C1 segment of cervical spinal cord (tissue), 14 donors: Measurements from ENCODE around the gene IGSF9.
A peak's percentile ranks its signal among the peaks of the same experiment; 100 is the strongest.
"Not testable (repeated sequence)": the region's sequence is repeated elsewhere in the genome, so short reads cannot be mapped to it uniquely, and the experiment has no call there.

ENCODE experiments used
- DNase-seq, 14 donors: peaks; one replicate each; lab custom pipeline; 2025; lab: John Stamatoyannopoulos, UW

The IGSF9 gene

DNA sequence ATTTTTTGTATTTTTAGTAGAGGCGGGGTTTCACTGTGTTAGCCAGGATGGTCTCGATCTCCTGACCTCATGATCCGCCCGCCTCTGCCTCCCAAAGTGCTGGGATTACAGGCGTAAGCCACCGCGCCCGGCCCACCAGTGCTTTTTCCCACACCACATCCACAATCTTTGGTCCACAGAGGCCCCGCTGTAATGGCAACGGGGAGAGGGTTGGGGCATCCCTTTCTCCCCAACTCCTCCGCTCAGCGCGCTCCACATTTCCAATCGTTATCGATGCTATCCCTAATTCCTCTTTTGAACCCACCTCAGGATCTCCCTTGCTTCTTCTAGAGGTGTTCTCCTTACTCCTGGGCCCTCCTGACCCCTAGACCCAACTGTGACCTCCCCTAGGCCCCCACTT lies 45.8 kb downstream of the IGSF9 start:
- not testable (repeated sequence) for DNase-seq

DNA sequence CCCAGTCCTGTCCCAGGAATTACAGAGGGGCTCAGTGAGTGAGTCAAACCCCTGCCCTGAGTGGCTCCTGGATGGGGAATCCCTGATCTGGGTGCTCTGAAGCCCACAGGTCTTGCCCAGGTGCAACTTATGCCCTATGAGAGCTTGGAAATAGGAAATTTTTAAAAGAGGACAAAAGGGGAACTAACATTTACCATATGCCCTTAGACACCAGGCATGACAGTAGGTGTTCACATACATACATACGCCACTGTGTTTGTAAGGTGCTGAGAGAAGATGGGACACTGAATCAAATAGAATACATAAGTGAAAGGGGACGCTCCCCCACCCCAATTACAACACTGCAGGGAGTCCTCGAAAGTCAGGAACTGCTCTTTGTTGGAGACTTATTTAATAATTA lies 46.9 kb downstream of the IGSF9 start:
- DNase-seq: no peak

- DNase-seq: no peak
These were observed 47.5 kb downstream of the IGSF9 start for GRCh38 chr1:159897962-159898361.

GRCh38 chr1:159896546-159896930 lies 48.9 kb downstream of the IGSF9 start:
- no peak for DNase-seq

GRCh38 chr1:159895836-159896545 lies 49.4 kb downstream of the IGSF9 start:
- peak in 3 of 14 donors; percentile 9 to 12 (median 11) for DNase-seq

GRCh38 chr1:159895286-159895685 lies 50.1 kb downstream of the IGSF9 start:
- DNase-seq: no peak

DNA sequence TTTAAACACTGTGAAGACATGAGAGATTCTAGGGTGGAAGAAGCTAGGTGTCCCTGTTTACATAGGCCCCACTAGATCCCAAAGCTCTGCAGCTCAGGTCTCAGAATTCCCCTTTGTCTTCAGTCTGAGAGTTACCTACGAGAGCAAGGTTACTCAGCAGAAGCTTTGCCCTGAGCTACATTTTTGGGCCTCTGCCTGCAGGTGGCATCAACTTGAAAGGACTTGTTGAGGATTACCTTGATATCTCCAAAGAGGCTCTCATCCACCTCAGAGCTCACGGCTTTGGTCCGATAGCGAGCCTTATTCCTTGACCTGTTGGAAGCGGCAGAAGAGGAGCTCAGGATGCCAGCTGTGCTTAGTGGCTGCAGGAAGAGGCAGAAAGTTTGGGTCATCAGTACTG lies 52.5 kb downstream of the IGSF9 start:
- DNase-seq: no peak

DNA sequence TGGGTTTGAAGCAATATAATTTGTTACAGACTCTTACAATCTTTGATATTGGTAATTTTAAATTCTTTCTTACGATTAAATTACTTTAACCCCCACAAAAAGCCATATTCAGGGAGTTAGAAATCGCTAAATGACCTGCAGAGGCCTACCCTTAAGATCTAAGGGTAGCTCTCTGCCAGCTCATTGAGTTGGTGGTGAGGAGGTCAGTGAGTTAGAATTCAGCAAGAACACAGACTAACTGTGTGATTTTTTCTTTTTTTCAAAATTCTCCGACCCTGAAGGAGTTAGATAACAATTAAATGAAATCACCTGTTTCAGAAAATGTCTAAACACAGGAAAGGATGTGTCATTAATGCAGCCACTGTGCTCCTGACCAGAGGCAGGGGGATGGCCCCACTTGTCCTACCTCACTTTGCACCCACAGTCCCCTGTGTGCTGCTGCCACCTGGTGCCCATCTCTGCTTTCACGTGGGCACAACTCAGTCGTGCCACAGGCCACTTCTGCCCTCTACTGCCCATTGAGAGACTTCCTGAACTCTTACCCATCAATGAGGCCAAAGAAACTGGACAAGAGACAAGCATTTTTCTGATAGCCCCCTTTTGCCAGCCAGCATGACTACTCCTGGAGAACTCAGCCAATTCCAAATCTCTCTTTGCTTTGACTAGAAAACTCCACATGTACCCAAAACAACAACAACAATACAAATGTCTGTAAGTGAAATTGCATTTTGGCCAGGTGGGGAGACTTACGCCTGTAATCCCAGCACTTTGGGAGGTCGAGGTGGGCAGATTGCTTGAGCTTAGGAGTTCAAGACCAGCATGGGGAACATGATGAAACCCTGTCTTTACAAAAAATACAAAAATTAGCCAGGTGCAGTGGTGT lies 53.9 kb downstream of the IGSF9 start:
- DNase-seq: peak in 13 of 14 donors; percentile 8 to 81 (median 63)

DNA sequence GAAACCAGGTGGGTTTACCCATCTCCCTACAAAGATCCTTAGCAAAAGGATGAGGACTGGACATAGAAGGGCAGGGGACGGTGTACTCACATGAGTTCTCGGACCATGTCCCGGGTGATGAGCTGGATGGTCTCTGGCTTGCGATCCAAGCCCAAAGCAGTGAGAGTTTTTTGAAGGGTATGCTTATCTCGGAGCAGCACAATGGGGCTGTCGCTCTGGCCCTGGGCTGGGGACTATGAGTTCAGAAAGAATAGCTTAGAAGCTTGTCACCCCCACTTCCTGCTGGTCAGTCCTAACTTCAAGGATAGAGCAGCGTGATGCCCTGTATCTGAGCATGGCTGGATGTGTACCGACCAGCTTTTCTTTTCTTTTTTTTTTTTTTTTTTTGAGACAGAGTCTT lies 55.0 kb downstream of the IGSF9 start:
- DNase-seq: no peak

DNA sequence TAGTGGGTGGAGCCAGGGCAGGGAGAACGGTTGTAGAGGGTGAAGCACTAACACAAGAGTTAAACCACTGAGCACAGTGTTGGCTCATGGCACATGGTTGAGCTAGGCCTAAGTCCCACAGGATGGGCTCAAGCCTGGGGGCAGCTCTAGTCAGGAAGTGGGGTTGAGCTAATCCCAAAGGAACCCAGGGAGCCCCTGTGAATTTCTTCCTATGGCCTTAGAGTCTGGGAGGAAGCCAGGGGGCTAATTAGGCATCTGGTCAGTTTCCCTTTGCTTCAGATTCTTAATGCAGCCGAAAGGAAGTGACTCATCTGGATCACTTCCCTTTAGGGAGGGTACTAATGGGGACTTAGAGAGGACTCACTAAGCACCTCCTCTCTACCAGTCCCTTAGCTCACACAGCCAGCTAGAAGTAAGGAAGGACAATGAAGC lies 55.6 kb downstream of the IGSF9 start:
- peak in 1 of 14 donors; percentile 7 for DNase-seq

GRCh38 chr1:159889202-159889601 lies 56.2 kb downstream of the IGSF9 start:
- no peak for DNase-seq

- DNase-seq: peak in 1 of 14 donors; percentile 71
These were observed 61.1 kb downstream of the IGSF9 start for GRCh38 chr1:159884296-159884695.

GRCh38 chr1:159883134-159883533 lies 62.3 kb downstream of the IGSF9 start:
- no peak for DNase-seq

DNA sequence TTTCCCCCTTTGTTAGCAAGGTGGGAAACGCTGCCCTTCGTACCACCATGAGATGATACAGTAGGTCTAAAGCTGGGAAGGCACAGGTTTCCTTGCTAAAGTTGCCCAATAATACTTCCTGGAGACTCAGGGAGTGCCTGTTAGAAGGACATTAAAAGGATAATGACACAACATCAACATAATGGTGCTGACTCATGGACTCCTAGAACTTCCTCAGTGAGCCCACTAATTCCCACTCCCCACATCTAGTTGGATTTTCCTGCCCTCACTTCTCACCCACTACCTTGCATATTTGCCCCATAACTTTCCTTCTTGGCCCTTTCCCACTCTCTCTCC lies 62.9 kb downstream of the IGSF9 start:
- DNase-seq: no peak

DNA sequence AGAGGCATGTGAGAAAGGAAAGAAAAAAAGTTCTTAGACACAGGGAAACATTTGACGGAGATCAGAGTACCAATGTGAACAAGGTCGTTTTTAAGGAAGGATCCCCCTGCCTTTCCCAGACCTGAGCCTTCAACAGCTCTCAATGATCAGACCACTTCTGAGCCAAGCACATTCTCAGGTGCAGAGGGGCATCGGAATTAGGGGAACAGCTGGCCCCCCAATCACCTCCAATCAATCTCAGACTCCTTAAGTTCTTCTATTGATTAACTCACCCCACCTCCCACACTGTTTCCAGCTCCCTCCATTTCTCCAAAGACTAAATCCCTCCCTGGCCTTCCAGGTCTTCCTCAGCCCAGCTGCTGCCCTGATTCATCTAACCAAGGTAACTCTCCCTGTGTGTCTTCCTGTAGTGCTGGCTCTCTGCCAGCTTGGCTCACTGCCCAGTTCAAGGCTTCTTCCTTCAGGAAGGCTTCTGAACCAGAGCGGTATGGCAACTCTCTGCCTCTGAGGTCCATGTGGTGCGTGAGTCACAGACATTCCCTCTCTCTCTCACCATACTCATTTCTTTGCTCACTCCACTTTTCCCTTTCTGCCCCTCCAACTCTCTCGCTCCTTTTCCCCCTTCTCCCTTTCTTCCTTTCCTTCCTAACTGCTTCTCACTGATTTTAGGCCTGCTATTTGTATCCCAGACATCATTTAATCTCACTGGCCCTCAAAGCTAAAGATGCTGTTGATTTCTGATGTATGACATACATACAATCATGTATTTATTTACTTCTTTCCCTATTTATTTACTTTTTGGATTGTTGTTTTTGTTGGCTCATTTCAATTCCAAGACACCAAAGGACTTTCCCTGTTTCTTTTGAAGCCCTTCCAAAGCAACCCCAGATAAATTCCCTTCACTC lies 63.5 kb downstream of the IGSF9 start:
- peak in 2 of 14 donors; percentile 8 to 33 for DNase-seq

DNA sequence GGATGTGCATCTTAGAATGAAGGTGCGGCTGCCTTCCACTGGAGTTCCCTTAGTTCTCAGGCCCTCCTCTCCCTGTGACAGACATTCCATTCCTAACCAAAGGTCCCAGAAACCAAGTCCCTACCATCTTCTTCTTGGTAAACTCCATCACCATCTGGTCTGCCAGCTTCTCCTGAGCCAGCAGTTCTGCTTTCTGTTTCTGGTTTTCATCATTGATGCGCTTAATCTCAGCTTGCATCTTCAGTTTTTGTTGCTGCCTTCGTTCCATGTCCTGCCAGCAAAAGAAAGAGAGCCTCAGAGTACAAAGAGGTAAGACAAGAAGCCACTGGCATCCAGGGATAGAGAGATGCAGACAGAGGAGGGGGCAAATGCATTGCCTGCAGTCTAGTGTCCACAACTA lies 65.0 kb downstream of the IGSF9 start:
- no peak for DNase-seq

DNA sequence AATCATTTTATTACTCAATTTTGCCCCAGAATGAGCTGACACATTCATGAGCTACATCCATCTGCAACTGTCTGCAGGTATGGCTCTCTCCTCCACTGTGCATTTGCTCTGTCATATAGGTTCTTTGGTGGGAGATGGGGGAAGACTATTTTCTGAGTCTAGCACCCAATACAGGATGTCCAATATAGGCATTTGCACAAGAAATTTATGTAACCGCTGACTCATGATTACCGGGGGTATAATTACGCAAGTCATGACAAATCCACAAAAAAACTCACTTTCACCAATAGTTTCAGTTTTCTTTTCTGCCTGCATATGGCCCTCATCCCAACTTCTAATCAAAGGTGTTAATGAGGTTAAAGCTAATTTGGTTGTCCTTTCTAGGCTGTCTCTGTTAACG lies 65.4 kb downstream of the IGSF9 start:
- DNase-seq: no peak

DNA sequence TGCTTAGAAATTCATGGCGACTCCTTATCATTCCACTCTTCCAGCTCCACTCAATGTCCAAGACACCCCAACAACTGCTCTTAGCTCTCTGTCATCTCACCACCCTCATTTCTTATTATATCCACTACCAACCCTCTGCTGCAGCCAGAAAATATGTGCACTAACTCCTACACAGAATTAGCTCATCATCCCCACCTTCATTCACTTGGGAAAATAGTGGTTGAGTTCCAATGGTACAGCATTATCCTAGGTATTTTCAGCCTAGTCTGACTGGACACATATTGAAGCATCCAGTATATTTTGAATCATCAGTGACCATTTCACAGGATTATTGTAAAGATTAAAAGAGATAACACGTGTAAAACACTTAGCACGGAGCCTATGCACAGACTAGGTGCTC lies 66.3 kb downstream of the IGSF9 start:
- DNase-seq: no peak

DNA sequence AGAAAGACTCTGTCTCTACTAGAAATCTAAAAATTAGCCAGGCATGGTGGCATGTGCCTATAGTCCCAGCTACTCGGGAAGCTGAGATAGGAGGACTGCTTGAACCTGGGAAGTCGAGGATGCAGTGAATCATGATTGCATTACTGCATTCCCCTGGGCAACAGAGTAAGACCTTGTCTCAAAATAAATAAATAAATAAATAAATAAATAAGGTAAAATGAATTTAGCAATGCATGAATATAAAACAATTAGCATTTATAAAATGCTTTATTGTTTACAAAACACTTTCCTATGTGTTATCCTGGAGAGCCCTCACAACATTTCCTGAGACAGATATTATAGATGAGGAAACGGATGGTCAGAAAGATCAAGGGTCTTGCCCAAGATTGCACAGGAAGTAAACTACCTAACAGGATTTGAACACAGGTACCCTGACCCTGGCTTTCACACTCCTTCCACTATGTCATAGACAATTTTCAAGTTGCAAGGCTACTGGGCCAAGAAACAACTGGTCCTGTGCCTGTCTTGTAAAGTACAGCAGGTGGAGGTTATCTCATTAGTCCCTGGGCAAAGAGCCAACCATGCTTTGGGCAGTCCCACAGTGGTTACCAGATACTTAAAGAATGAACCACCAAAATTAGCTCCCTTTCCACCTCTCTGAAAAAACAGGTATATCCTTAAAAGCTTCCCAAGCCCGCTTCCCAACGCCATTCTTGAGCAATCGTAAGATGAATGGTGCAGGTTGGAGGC lies 67.5 kb downstream of the IGSF9 start:
- DNase-seq: no peak
